Cardiac fibroblast (primary cell): ENCODE data around the gene IFIT1.
A peak's percentile ranks its signal among the peaks of the same experiment; 100 is the strongest.
"Not testable (repeated sequence)": the region's sequence is repeated elsewhere in the genome, so short reads cannot be mapped to it uniquely, and the experiment has no call there.

Experiments used
- DNase-seq, 2 donors: peaks; one replicate each; pipeline versions ENCODE4 v3.0.0 to v3.0.0-alpha.2; 2010; ENCODE audit warnings: low read depth in 2 of 2
- H3K4me3 ChIP-seq, 2 donors: replicated peaks in 1 of 2; 1 replicate in 1 of 2; 2 replicates in 1 of 2; pipeline ENCODE4 v1.5.1; 2011; ENCODE audit warnings: low read depth in 2 of 2, low read length in 2 of 2, mild to moderate bottlenecking in 2 of 2, moderate library complexity in 1 of 2
- TF ChIP-seq, protein P1 (sequence below): IDR thresholded peaks from one replicate; pipeline ENCODE4 v1.5.1; 2011; ENCODE audit warnings: low read depth, mild to moderate bottlenecking, low read length, inconsistent platforms

The IFIT1 gene

GRCh38 chr10:89442289-89442688 lies 49.9 kb downstream of the IFIT1 start:
- TF ChIP-seq, protein P1, sequence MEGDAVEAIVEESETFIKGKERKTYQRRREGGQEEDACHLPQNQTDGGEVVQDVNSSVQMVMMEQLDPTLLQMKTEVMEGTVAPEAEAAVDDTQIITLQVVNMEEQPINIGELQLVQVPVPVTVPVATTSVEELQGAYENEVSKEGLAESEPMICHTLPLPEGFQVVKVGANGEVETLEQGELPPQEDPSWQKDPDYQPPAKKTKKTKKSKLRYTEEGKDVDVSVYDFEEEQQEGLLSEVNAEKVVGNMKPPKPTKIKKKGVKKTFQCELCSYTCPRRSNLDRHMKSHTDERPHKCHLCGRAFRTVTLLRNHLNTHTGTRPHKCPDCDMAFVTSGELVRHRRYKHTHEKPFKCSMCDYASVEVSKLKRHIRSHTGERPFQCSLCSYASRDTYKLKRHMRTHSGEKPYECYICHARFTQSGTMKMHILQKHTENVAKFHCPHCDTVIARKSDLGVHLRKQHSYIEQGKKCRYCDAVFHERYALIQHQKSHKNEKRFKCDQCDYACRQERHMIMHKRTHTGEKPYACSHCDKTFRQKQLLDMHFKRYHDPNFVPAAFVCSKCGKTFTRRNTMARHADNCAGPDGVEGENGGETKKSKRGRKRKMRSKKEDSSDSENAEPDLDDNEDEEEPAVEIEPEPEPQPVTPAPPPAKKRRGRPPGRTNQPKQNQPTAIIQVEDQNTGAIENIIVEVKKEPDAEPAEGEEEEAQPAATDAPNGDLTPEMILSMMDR, result no peak
- no peak for DNase-seq
- H3K4me3 ChIP-seq, result no peak overlapping the region

DNA sequence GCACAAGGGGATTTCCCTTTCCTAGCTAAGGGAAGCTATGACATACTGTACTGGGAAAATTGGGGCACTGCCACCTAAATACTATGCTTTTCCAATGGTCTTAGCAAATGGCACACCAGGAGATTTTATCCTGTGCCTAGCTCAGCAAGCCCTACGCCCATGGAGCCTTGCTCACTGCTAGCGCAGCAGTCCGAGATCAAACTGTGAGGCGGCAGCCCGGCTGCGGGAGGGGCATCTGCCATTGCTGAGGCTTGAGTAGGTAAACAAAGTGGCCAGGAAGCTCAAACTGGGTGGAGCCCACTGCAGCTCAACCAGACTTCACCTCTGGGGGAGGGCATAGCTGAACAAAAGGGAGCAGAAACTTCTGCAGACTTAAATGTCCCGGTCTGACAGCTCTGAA lies 52.4 kb downstream of the IFIT1 start:
- not testable (repeated sequence) for H3K4me3 ChIP-seq, DNase-seq

- TF ChIP-seq, protein P1, result no peak
- DNase-seq, result no peak
- no peak overlapping the region for H3K4me3 ChIP-seq
Observed at GRCh38 chr10:89450901-89451300, 58.5 kb downstream of the IFIT1 start.

DNA sequence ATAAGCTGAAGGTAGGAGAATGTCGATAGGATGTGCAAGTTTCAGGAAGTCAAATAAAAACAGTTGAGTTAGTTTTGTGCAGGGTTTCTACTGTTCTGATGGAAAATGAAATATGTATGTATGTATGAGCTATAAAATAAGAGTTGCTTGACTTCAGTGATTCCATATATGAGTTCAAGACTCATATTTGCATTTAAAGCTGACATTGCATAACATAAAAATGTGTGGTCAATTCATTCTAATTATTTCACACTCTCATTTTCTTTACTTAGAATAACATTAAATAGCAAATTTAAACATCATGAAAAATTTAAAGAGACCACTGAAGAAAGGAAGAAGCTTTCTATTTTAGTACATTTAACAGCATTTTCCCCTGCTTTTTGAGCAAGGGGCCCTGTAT lies 59.8 kb downstream of the IFIT1 start:
- TF ChIP-seq, protein P1, result no peak
- H3K4me3 ChIP-seq, result no peak overlapping the region
- no peak for DNase-seq

- no peak overlapping the region for H3K4me3 ChIP-seq
- peak in 1 of 2 donors; percentile 27 for DNase-seq
- TF ChIP-seq, protein P1, result no peak
Observed at GRCh38 chr10:89454561-89455347, 62.3 kb downstream of the IFIT1 start.
